Stomach smooth muscle (tissue), 2 donors: Measurements from ENCODE around the gene GEMIN2.
"Not testable (repeated sequence)": the region's sequence is repeated elsewhere in the genome, so short reads cannot be mapped to it uniquely, and the experiment has no call there.

ENCODE experiments used
- H3K27ac ChIP-seq: one replicate; pipeline ENCODE4 v1.7.0; 2013; ENCODE audit warnings: mild to moderate bottlenecking, low read length, inconsistent platforms
- H3K27me3 ChIP-seq, 2 donors: one replicate each; pipeline ENCODE4 v1.7.0; 2013; ENCODE audit warnings: low read length in 2 of 2; ENCODE audit not compliant: insufficient read depth in 2 of 2, control insufficient read depth in 1 of 2
- H3K36me3 ChIP-seq, 2 donors: one replicate each; pipeline ENCODE4 v1.7.0; 2013; ENCODE audit warnings: low read length in 2 of 2; ENCODE audit not compliant: control insufficient read depth in 2 of 2, insufficient read depth in 2 of 2
- H3K4me1 ChIP-seq: one replicate; pipeline ENCODE4 v1.7.0; 2013; ENCODE audit warnings: low read length; ENCODE audit not compliant: control insufficient read depth, insufficient read depth
- H3K4me3 ChIP-seq, 2 donors: one replicate each; pipeline ENCODE4 v1.7.0; 2013; ENCODE audit warnings: low read length in 2 of 2
- H3K9ac ChIP-seq, 2 donors: one replicate each; pipeline ENCODE4 v1.7.0; 2013; ENCODE audit warnings: low read length in 2 of 2, mild to moderate bottlenecking in 1 of 2
- H3K9me3 ChIP-seq, 2 donors: one replicate each; pipeline ENCODE4 v1.7.0; 2013; ENCODE audit warnings: low read length in 2 of 2; ENCODE audit not compliant: control insufficient read depth in 2 of 2
- donor health status: healthy.
- donor health status: Pancreatic carcinoma.

Gene GEMIN2

DNA sequence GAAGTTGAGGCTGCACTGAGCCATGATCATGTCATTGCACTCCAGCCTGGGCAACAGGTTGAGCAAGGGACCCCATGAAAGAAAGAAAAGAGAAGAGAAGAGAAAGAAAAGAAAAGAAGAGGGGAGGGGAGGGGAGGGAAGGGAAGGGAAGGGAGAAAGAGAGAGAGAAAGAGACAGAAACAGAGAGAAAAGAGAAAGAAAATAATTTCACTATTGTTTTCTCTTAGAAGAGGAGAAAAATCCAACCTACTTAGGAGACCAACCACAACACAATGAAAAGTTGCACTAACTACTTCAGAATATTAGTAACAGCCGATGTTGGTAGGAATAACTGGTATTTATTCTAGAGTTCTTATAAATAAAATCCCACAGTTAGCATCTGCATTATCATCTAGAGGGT, 46.4 kb downstream of the GEMIN2 start:
- Histone ChIP-seq H3K9me3 (no peaks in the 10 kb centered on the region), H3K27me3 (no peaks in the 10 kb centered on the region), H3K27ac (no peak overlapping the region), H3K36me3 (peaks cover 21 to 31% of the 10 kb centered on the region in 2 donors), H3K4me1 (no peaks in the 10 kb centered on the region), H3K9ac (no peak overlapping the region), H3K4me3 (no peak overlapping the region)

DNA sequence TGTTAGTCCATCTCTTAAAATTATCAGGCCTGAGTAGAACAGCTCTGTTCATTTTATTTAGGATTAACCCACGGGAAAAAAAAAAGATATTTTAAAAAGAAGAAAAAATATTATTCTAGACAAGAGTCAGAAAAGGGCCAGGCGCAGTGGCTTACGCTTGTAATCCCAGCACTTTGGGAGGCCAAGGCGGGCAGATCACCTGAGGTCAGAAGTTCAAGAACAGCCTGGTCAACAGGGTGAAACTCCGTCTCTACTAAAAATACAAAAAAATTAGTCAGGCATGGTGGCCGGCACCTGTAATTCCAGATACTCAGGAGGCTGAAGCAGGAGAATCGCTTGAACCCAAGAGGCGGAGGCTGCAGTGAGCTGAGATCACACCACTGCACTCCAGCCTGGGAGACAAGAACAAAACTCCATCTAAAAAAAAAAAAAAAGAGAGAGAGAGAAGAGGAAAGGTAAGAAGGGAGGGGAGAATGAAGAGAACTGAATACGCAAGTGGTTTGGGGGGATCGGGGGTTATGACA, 53.7 kb downstream of the GEMIN2 start:
- H3K27me3 ChIP-seq, H3K9ac ChIP-seq, H3K9me3 ChIP-seq, H3K4me3 ChIP-seq, H3K4me1 ChIP-seq, H3K36me3 ChIP-seq, H3K27ac ChIP-seq: not testable (repeated sequence)

- Histone ChIP-seq H3K27me3 (no peaks in the 10 kb centered on the region), H3K4me1 (peaks cover 3% of the 10 kb centered on the region), H3K4me3 (peak overlapping the region in 1 of 2 donors; percentile 99), H3K9me3 (no peaks in the 10 kb centered on the region), H3K9ac (no peak overlapping the region), H3K27ac (no peak overlapping the region), H3K36me3 (no peaks in the 10 kb centered on the region)
These were observed 54.5 kb downstream of the GEMIN2 start for GRCh38 chr14:39168591-39168990.

- peaks cover 5% of the 10 kb centered on the region for H3K4me1 ChIP-seq
- no peaks in the 10 kb centered on the region for H3K27me3 ChIP-seq
- peak overlapping the region; percentile 98 to 100 for H3K9ac ChIP-seq
- no peaks in the 10 kb centered on the region for H3K9me3 ChIP-seq
- H3K36me3 ChIP-seq, result no peaks in the 10 kb centered on the region
- H3K4me3 ChIP-seq, result peak overlapping the region; percentile 96 to 99
- peak overlapping the region; percentile 97 for H3K27ac ChIP-seq
These were observed 55.4 kb downstream of the GEMIN2 start for GRCh38 chr14:39169541-39169900.

GRCh38 chr14:39173198-39173597, 59.1 kb downstream of the GEMIN2 start:
- H3K27me3 ChIP-seq, result no peaks in the 10 kb centered on the region
- peaks cover 6 to 13% of the 10 kb centered on the region in 2 donors for H3K36me3 ChIP-seq
- H3K9ac ChIP-seq, result no peak overlapping the region
- no peak overlapping the region for H3K27ac ChIP-seq
- no peak overlapping the region for H3K4me3 ChIP-seq
- H3K4me1 ChIP-seq, result peaks cover 7% of the 10 kb centered on the region
- H3K9me3 ChIP-seq, result no peaks in the 10 kb centered on the region

DNA sequence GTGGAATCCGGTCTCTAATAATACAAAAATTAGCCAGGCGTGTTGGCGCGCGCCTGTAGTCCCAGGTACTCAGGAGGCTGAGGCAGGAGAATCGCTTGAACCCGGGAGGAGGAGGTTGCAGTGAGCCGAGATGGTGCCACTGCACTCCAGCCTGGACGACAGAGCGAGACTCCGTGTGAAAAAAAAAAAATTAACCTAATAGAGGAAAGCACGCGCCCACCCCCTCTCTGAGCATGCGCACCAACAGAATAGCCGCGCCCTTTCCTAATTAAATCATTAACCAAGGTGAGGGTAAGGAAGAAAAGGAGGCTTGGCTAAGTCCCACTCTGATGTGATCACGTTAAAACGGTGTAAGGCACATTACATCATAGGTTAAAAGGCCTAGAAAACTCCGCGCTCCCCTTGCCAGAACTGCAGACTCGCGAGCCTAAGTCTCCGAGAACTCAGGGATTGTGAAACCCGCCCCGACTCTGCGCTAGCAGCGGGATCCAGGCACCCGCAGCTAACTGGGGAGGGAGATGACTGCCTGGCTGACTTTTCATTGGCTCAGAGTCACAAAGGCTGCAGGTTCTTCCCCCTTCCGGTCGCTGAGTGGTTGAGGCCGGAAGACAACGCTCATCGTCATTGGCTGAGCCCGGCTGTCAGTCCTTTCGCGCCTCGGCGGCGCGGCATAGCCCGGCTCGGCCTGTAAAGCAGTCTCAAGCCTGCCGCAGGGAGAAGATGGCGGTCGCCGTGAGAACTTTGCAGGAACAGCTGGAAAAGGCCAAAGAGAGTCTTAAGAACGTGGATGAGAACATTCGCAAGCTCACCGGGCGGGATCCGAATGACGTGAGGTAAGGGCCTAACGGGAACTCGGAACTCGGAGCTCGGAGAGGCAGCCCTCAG, 60.7 kb downstream of the GEMIN2 start, which contains the start of gene PNN:
TSS of gene PNN (plus strand) at position 695 of the 885 bp plus-strand sequence. CDS start at position 721, 26 bp downstream.
- H3K9me3 ChIP-seq, result no peaks in the 10 kb centered on the region
- peak within 1 kb of the TSS; percentile 95 for H3K27ac ChIP-seq
- H3K36me3 ChIP-seq, result peaks cover 11 to 23% of the 10 kb centered on the region in 2 donors
- H3K9ac ChIP-seq, result peak within 1 kb of the TSS; percentile 97
- peak within 1 kb of the TSS; percentile 91 to 97 for H3K4me3 ChIP-seq
- peaks cover 7% of the 10 kb centered on the region for H3K4me1 ChIP-seq
- H3K27me3 ChIP-seq, result no peaks in the 10 kb centered on the region

GRCh38 chr14:39175445-39176262, 61.5 kb downstream of the GEMIN2 start:
- H3K4me3 ChIP-seq, result peak overlapping the region; percentile 91 to 97
- peaks cover 18 to 29% of the 10 kb centered on the region in 2 donors for H3K36me3 ChIP-seq
- H3K27me3 ChIP-seq, result no peaks in the 10 kb centered on the region
- no peaks in the 10 kb centered on the region for H3K9me3 ChIP-seq
- peak overlapping the region; percentile 95 for H3K27ac ChIP-seq
- peak overlapping the region; percentile 97 for H3K9ac ChIP-seq
- H3K4me1 ChIP-seq, result peaks cover 7% of the 10 kb centered on the region

DNA sequence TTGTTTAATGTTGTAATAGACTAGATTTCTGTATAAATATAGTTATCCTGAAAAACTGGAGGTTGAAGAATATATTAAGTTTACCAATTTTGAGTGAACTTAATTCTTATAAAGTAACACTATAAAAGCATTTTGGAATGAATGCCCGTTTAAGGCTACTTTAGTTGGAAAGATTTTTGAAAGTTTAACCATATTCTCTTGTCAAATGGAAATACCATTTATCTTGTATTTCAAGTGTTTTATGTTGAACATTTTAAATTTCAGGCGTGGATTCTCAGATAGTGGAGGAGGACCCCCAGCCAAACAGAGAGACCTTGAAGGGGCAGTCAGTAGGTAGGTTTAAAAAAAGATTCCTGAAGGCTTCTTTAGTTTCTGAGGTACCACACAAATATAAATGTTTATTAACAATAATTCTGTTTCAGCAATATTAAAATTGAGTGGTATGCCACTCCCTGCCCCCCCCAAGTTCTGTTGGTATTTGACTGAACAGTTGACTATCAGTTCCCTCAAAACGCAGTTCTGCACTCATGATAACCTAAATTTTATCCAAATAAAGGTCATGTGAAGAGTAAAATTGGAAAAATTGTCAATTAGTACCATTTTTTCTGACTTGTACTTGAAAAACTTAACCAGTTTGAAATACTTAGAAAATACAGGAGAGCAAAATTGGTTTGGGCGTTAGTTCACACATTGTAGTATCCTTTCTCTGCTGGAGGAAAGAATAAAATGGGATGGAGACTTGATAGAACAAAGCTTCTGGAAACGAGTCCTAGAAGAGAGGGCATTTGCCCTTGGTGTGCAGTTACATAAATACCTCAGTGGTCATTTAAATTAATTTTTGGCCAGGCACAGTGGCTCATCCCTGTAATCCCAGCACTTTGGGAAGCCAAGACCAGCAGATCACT, 62.4 kb downstream of the GEMIN2 start:
- Histone ChIP-seq H3K4me3 (peak overlapping the region; percentile 91 to 97), H3K9me3 (no peaks in the 10 kb centered on the region), H3K36me3 (peaks cover 26 to 38% of the 10 kb centered on the region in 2 donors), H3K27me3 (no peaks in the 10 kb centered on the region), H3K9ac (peak overlapping the region; percentile 97), H3K27ac (no peak overlapping the region), H3K4me1 (peaks cover 7% of the 10 kb centered on the region)

- H3K27ac ChIP-seq, result no peak overlapping the region
- no peaks in the 10 kb centered on the region for H3K9me3 ChIP-seq
- H3K9ac ChIP-seq, result no peak overlapping the region
- no peak overlapping the region for H3K4me3 ChIP-seq
- peaks cover 26 to 41% of the 10 kb centered on the region in 2 donors for H3K36me3 ChIP-seq
- no peaks in the 10 kb centered on the region for H3K27me3 ChIP-seq
- peaks cover 7% of the 10 kb centered on the region for H3K4me1 ChIP-seq
These were observed 63.0 kb downstream of the GEMIN2 start for GRCh38 chr14:39177168-39177545.

DNA sequence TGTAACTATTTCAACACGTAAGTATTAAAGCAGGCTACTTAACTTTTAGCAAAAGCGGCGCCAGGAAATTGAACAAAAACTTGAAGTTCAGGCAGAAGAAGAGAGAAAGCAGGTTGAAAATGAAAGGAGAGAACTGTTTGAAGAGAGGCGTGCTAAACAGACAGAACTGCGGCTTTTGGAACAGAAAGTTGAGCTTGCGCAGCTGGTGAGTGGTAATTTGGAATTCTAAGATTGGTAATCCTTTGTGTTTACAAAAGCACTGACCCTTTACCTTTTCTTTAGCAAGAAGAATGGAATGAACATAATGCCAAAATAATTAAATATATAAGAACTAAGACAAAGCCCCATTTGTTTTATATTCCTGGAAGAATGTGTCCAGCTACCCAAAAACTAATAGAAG, 64.9 kb downstream of the GEMIN2 start:
- Histone ChIP-seq H3K9ac (no peak overlapping the region), H3K4me3 (no peak overlapping the region), H3K27me3 (no peaks in the 10 kb centered on the region), H3K9me3 (no peaks in the 10 kb centered on the region), H3K4me1 (peaks cover 7% of the 10 kb centered on the region), H3K36me3 (peaks cover 27 to 51% of the 10 kb centered on the region in 2 donors), H3K27ac (no peak overlapping the region)
